Endothelial cell of umbilical vein (primary cell): ENCODE measurements around the gene KCNMB2. TPM values are rescaled to one million over a fixed set of nuclear protein-coding genes. Genes with fewer than 3 reads are reported as not detected.

ENCODE experiments used
- BruUV-seq: library from RNA; stranded (reverse); fragments of 400-500 nt; replicated peaks from 2 replicates; lab custom pipeline; 2021; lab: Mats Ljungman, UMichigan
- CTCF ChIA-PET: fragments of 300-600, 350-600 bp; sonication (Branson Sonifier 250); formaldehyde crosslinking; loops from one replicate; lab custom pipeline; 2021; ENCODE audit warnings: antibody characterized with exemption, inconsistent platforms; lab: Charles Lee
- POLR2A ChIA-PET: fragments of 300-600, 350-600 bp; sonication (Branson Sonifier 250); formaldehyde crosslinking; loops from one replicate; lab custom pipeline; 2021; ENCODE audit warnings: antibody characterized with exemption, inconsistent platforms; lab: Charles Lee
- DNase-seq: peaks from one replicate; pipeline ENCODE4 v3.0.0-alpha.2; 2011; ENCODE audit warnings: low read depth, low spot score
- FAIRE-seq: peaks from 2 replicates; lab custom pipeline; 2011; peaks lifted over from hg19 to GRCh38; lab: Jason Lieb, UNC
- H2AFZ ChIP-seq: 2 replicates; pipeline ENCODE4 v1.6.0; 2012; ENCODE audit warnings: low read depth, low read length, control low read depth, inconsistent platforms
- H3K27ac ChIP-seq: 2 replicates; pipeline ENCODE4 v1.5.1; 2011; ENCODE audit warnings: low read depth, mild to moderate bottlenecking, control low read depth, low read length, moderate library complexity; ENCODE audit not compliant: insufficient read depth
- H3K27me3 ChIP-seq, 2 experiments: 2 replicates each; pipeline versions ENCODE4 v1.6.0 to v1.6.1; 2011; ENCODE audit warnings: low read length in 2 of 2, mixed read lengths in 1 of 2; ENCODE audit not compliant: control insufficient read depth in 2 of 2, insufficient read depth in 2 of 2
- H3K36me3 ChIP-seq, 2 experiments: 2 replicates in 1 of 2; 3 replicates in 1 of 2; pipeline ENCODE4 v1.5.1; 2011; ENCODE audit warnings: low read length in 2 of 2, mild to moderate bottlenecking in 1 of 2, moderate library complexity in 1 of 2; ENCODE audit not compliant: control insufficient read depth in 2 of 2, insufficient read depth in 2 of 2; ENCODE audit errors: extremely low read depth in 1 of 2
- H3K4me1 ChIP-seq: 3 replicates; pipeline ENCODE4 v1.5.1; 2011; ENCODE audit warnings: mild to moderate bottlenecking, low read length; ENCODE audit not compliant: control insufficient read depth, insufficient read depth; ENCODE audit errors: extremely low read depth
- H3K4me2 ChIP-seq: 2 replicates; pipeline ENCODE4 v1.6.1; 2011; ENCODE audit warnings: low read length, control low read depth, mixed read lengths; ENCODE audit not compliant: insufficient read depth
- H3K4me3 ChIP-seq, 3 experiments: fragments of 200-600 bp in 1 of 3; sonication (generic), shearing (Covaris generic) in 1 of 3; replicated peaks in 1 of 3; 2 replicates each; pipeline ENCODE4 v1.5.1; 2011 to 2016; ENCODE audit warnings: control low read depth in 3 of 3, low read length in 3 of 3, mild to moderate bottlenecking in 2 of 3, inconsistent platforms in 1 of 3, low read depth in 1 of 3, moderate library complexity in 1 of 3; ENCODE audit not compliant: insufficient read depth in 1 of 3
- H3K79me2 ChIP-seq: 2 replicates; pipeline ENCODE4 v1.6.0; 2012; ENCODE audit warnings: low read length, inconsistent platforms; ENCODE audit not compliant: control insufficient read depth, insufficient read depth
- H3K9ac ChIP-seq: replicated peaks from 2 replicates; pipeline ENCODE3; 2011; ENCODE audit warnings: low read length, control low read depth; ENCODE audit not compliant: insufficient read depth; ENCODE audit errors: extremely low read depth
- H3K9me1 ChIP-seq: replicated peaks from 3 replicates; pipeline ENCODE4 v1.6.0; 2011; ENCODE audit warnings: mild to moderate bottlenecking, low read length; ENCODE audit not compliant: control insufficient read depth, insufficient read depth; ENCODE audit errors: extremely low read depth
- H3K9me3 ChIP-seq: replicated peaks from 2 replicates; pipeline ENCODE4 v1.5.1; 2012; ENCODE audit warnings: low read length, inconsistent platforms; ENCODE audit not compliant: control insufficient read depth, insufficient read depth
- H4K20me1 ChIP-seq: replicated peaks from 2 replicates; pipeline ENCODE3; 2011; ENCODE audit warnings: mild to moderate bottlenecking, low read length; ENCODE audit not compliant: control insufficient read depth, insufficient read depth; ENCODE audit errors: extremely low read depth
- FOS ChIP-seq: IDR thresholded peaks from 2 replicates; pipeline ENCODE4 v1.6.1; 2011; ENCODE audit warnings: mild to moderate bottlenecking, low read length, moderate library complexity, borderline replicate concordance; ENCODE audit not compliant: insufficient read depth
- MYC ChIP-seq: IDR thresholded peaks from one replicate; pipeline ENCODE4 v1.6.1; 2011; ENCODE audit warnings: mild to moderate bottlenecking, low read depth, low read length
- POLR2A ChIP-seq: IDR thresholded peaks from 2 replicates; pipeline ENCODE4 v1.6.1; 2012; ENCODE audit warnings: low read depth, mild to moderate bottlenecking, control low read depth, low read length
- POLR2AphosphoS5 ChIP-seq: IDR thresholded peaks from 2 replicates; pipeline ENCODE4 v1.6.1; 2012; ENCODE audit warnings: low read depth, mild to moderate bottlenecking, control low read depth, low read length, moderate library complexity; ENCODE audit not compliant: insufficient read depth
- dilution Hi-C: fragments of 300-500 bp; cut with MboI; formaldehyde crosslinking; loops from one replicate; pipeline ENCODE4 v1.15.0; 2019; ENCODE audit warnings: low sequenced_read_pairs; ENCODE audit not compliant: extremely low pct_ligation_motif_present
- intact Hi-C: fragments of 100-400 bp; cut with micrococcal nuclease; formaldehyde crosslinking; loops from one replicate; pipeline ENCODE4 v1.10.0; 2022
- polyA plus RNA-seq, 4 experiments: library from polyadenylated mRNA; depleted of rRNA in 3 of 4; stranded (reverse) in 3 of 4; unstranded in 1 of 4; fragments of >200 nt; gene quantifications; 2 replicates each; pipeline versions ENCODE4 v1.2.1 to v1.2.3, GENCODE V29; 2011 to 2012; ENCODE audit warnings: missing spikeins in 1 of 4
- total RNA-seq: library from RNA; stranded (reverse); gene quantifications from 2 replicates; pipeline ENCODE4 v1.2.3, GENCODE V29; 2021

The KCNMB2 gene
- total and polyA plus RNA-seq, 2 donors (not counting 3 experiments of a cell fraction or from before 2014, with no cell fraction given), result not detected

DNA sequence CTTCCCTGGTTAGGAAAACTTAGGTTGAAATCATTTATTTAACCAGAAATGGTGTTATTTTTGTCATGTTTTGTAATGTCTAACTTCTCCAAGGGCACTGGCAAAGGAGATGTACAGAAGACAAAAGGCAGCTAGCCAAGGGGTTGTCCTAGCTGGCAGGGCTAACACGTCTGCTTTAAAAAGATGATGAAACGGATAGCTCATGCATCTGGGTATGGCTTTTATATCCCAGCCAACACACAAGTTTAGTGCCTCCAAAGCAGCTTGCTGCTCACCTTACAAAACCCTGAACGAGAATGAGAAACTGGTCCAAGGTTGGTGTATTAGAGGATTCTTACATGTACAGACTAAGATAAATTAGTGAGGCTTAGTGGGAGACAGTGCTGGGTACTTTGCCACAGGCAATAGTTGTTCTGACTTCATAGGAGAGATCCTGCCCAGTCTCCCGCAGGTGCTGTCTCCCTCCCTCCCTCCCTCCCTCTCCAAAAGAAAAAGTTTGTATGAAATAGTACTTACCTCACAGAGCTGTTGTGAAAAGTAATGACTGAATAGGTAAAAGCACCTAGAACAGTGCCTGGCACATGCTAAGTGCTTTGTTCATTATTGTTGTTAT lies 47.8 kb downstream of the KCNMB2 start:
- intact Hi-C loops, result no loop called here
- no peaks in the 10 kb centered on the region for H3K9me3 ChIP-seq
- BruUV-seq, result no TSS peak
- dilution Hi-C loops, result no loop called here
- TF ChIP-seq FOS (no peak), POLR2AphosphoS5 (no peak), POLR2A (no peak)
- H3K4me2 ChIP-seq, result no peak overlapping the region
- no peaks in the 10 kb centered on the region for H3K36me3 ChIP-seq
- no peak overlapping the region for H3K9ac ChIP-seq
- ChIA-PET POLR2A (no interaction called here), CTCF (interaction anchor here (1.2 kb wide), 2 partner anchors 14 to 119 kb away, joined by 3 read pairs; no protein-coding TSS in a partner anchor)
- H3K4me3 ChIP-seq, result no peak overlapping the region
- H3K27ac ChIP-seq, result no peak overlapping the region
- H4K20me1 ChIP-seq, result no peaks in the 10 kb centered on the region
- no peaks in the 10 kb centered on the region for H3K9me1 ChIP-seq
- H2AFZ ChIP-seq, result no peak overlapping the region
- no peaks in the 10 kb centered on the region for H3K4me1 ChIP-seq
- DNase-seq (no peak), FAIRE-seq (no peak)
- no peaks in the 10 kb centered on the region for H3K79me2 ChIP-seq
- no peaks in the 10 kb centered on the region for H3K27me3 ChIP-seq

DNA sequence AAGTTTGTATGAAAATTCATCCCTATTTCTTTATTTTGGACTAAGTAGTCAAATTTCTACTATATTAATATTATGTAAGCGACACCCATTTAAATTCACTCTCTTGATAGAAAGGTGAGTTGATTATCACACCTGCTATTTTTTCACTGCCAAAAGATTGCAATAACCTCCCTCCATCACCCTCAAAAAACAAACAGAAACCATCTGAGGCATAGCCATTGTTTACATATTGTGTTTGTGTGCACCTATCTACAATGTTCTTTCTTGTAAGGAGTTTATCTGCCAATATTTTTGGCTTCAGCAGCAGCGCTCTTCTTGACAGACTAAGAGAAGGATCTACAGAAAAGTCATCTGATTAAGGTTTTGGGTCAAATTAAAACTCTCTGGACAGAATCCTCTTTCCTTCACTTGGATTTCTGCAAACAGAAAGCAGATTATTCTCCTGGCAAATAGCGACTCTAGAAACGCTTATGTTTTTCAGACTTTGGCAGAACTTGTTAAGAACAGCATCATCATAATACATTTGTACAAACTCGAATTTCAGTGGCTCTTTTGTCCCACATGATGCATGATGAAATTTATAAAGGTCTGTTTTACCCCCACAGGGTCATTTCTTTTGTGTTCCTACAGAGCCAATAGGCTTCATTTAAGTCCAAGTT lies 48.6 kb downstream of the KCNMB2 start:
- H3K4me2 ChIP-seq, result no peak overlapping the region
- H4K20me1 ChIP-seq, result no peaks in the 10 kb centered on the region
- no peak for TF ChIP-seq MYC
- TF ChIP-seq FOS, result no peak
- ChIA-PET POLR2A (no interaction called here), CTCF (interaction anchor here (1.2 kb wide), 1 partner anchor 12 kb away, joined by 3 read pairs; no protein-coding TSS in a partner anchor)
- H3K4me3 ChIP-seq, result no peak overlapping the region
- H3K36me3 ChIP-seq, result no peaks in the 10 kb centered on the region
- intact Hi-C loops, result no loop called here
- no peak overlapping the region for H3K27ac ChIP-seq
- DNase-seq, result no peak
- dilution Hi-C loops, result no loop called here
- no peaks in the 10 kb centered on the region for H3K79me2 ChIP-seq
- no peaks in the 10 kb centered on the region for H3K9me1 ChIP-seq
- FAIRE-seq, result no peak
- no peak overlapping the region for H3K9ac ChIP-seq
- BruUV-seq, result no TSS peak
- H3K9me3 ChIP-seq, result no peaks in the 10 kb centered on the region
- no peaks in the 10 kb centered on the region for H3K27me3 ChIP-seq
- no peak overlapping the region for H2AFZ ChIP-seq
- no peaks in the 10 kb centered on the region for H3K4me1 ChIP-seq
